Testis (tissue), 2 donors: ENCODE measurements around the gene MAMDC2.

Experiments
- CTCF ChIP-seq, 3 experiments: fragments of 450-650 bp in 2 of 3; fragments of 200-600 bp in 1 of 3; sonication (generic) in 1 of 3; IDR thresholded peaks; one replicate each; pipeline ENCODE4 v1.5.1; 2016 to 2019; ENCODE audit warnings: antibody characterized with exemption in 3 of 3, mild to moderate bottlenecking in 2 of 3, moderate library complexity in 1 of 3
- POLR2A ChIP-seq: fragments of 450-650 bp; IDR thresholded peaks from one replicate; pipeline ENCODE4 v1.6.1; 2017; ENCODE audit warnings: antibody characterized with exemption, mild to moderate bottlenecking, moderate library complexity

- TF ChIP-seq CTCF (IDR thresholded peaks at IDR 0.05) (no peak), POLR2A (no peak)
These were observed 149.1 kb downstream of the MAMDC2 start for GRCh38 chr9:70192707-70193106.
